ENCODE data around the gene SURF6.

GRCh38 chr9:133354766-133355165 is 18.8 kb upstream of the SURF6 start:
- TF ChIP-seq, protein P1, sequence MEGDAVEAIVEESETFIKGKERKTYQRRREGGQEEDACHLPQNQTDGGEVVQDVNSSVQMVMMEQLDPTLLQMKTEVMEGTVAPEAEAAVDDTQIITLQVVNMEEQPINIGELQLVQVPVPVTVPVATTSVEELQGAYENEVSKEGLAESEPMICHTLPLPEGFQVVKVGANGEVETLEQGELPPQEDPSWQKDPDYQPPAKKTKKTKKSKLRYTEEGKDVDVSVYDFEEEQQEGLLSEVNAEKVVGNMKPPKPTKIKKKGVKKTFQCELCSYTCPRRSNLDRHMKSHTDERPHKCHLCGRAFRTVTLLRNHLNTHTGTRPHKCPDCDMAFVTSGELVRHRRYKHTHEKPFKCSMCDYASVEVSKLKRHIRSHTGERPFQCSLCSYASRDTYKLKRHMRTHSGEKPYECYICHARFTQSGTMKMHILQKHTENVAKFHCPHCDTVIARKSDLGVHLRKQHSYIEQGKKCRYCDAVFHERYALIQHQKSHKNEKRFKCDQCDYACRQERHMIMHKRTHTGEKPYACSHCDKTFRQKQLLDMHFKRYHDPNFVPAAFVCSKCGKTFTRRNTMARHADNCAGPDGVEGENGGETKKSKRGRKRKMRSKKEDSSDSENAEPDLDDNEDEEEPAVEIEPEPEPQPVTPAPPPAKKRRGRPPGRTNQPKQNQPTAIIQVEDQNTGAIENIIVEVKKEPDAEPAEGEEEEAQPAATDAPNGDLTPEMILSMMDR (IDR thresholded peaks at IDR 0.05) = no peak
- no peak for TF ChIP-seq POLR2A (IDR thresholded peaks at IDR 0.05)
